ENCODE measurements around the gene ZEB1. TPM values are rescaled to one million over a fixed set of nuclear protein-coding genes. Genes with fewer than 3 reads are reported as not detected.

The ZEB1 gene
- total and polyA plus RNA-seq, 8 donors, result 29.9 to 40.8 (median 34.4) TPM

GRCh38 chr10:31274310-31274709 is 44.7 kb upstream of the ZEB1 start:
- DNase-seq, result no peak
- Histone ChIP-seq H3K9me3 (peaks cover 0 to 3% of the 10 kb centered on the region in 2 donors), H3K4me3 (no peak overlapping the region), H3K36me3 (no peaks in the 10 kb centered on the region), H3K27ac (no peak overlapping the region), H3K27me3 (no peaks in the 10 kb centered on the region), H3K4me1 (no peaks in the 10 kb centered on the region)
- ATAC-seq, result no peak
- TF ChIP-seq CTCF (IDR thresholded peaks at IDR 0.05), result no peak
- intact Hi-C loops (cut with DNase I), result no loop called here

DNA sequence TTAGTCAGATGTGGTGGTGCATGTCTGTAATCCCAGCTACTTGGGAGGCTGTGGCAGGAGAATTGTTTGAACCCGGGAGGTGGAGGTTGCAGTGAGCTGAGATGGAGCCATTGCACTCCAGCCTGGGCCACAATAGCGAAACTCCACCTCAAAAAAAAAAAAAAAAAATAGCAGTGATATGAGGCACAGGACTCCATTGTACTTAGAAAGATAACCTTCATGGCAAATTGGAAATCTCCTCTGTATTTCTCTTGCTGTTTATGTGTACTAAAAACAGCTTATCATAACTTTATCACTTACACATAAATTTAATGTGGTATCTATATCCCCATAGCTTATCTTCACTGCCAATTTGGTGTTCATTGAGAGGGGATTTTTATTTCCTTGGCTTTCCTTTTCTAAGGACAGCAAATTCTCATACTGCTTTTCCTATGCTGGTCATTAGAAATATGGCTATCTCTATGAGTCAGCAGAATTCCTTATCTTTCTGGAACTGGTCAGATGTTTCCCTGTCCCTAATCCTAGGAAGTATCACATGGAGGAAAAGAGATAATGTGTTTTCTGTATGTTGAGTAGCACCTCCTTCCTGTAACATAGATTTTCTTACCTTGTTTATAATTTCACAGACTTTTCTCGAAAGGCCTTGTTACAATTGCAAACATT is 40.6 kb upstream of the ZEB1 start:
- TF ChIP-seq CTCF (IDR thresholded peaks at IDR 0.05), result no peak
- Histone ChIP-seq H3K27me3 (no peaks in the 10 kb centered on the region), H3K36me3 (no peaks in the 10 kb centered on the region), H3K4me3 (no peak overlapping the region), H3K9me3 (peaks cover 0 to 14% of the 10 kb centered on the region in 2 donors), H3K27ac (peak overlapping the region in 1 of 2 donors; percentile 3), H3K4me1 (no peaks in the 10 kb centered on the region)
- ATAC-seq (no peak), DNase-seq (no peak)
- intact Hi-C loops (cut with DNase I), result no loop called here

- DNase-seq, result no peak
- Histone ChIP-seq H3K36me3 (no peaks in the 10 kb centered on the region), H3K4me1 (no peaks in the 10 kb centered on the region), H3K27me3 (no peaks in the 10 kb centered on the region), H3K4me3 (no peak overlapping the region), H3K9me3 (peaks cover 0 to 14% of the 10 kb centered on the region in 2 donors), H3K27ac (no peak overlapping the region)
- ATAC-seq, result no peak
- intact Hi-C loops (cut with DNase I), result no loop called here
- TF ChIP-seq CTCF (IDR thresholded peaks at IDR 0.05), result no peak
These were observed 38.0 kb upstream of the ZEB1 start for GRCh38 chr10:31280972-31281371.

DNA sequence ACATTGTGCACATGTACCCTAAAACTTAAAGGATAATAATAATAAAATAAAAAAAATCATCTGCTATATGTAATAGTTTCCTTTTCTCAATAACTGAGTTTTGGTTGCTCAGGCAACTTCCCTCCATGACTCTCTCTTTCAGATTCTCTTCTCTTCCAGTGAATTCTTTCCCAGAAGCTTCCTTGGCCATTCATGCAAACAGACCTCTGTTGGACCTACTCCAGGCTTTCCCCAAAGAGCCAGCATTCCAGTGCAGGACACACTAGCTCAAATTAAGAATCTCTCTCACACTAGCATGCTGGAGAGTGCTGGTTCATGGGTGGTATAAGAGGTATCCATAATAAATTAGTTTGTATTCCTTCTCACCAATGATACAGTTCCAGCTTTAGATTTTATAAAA is 31.0 kb upstream of the ZEB1 start:
- H3K4me3 ChIP-seq, result no peak overlapping the region
- ATAC-seq, result no peak
- DNase-seq, result no peak
- intact Hi-C loops (cut with DNase I), result no loop called here
- no peaks in the 10 kb centered on the region for H3K36me3 ChIP-seq
- H3K27me3 ChIP-seq, result no peaks in the 10 kb centered on the region
- no peak overlapping the region for H3K27ac ChIP-seq
- no peak for TF ChIP-seq CTCF (IDR thresholded peaks at IDR 0.05)
- H3K9me3 ChIP-seq, result no peaks in the 10 kb centered on the region
- H3K4me1 ChIP-seq, result no peaks in the 10 kb centered on the region

GRCh38 chr10:31288962-31289361 is 30.1 kb upstream of the ZEB1 start:
- Histone ChIP-seq H3K4me3 (no peak overlapping the region), H3K4me1 (no peaks in the 10 kb centered on the region), H3K9me3 (no peaks in the 10 kb centered on the region), H3K27me3 (no peaks in the 10 kb centered on the region), H3K36me3 (no peaks in the 10 kb centered on the region), H3K27ac (no peak overlapping the region)
- DNase-seq (no peak), ATAC-seq (no peak)
- TF ChIP-seq CTCF (IDR thresholded peaks at IDR 0.05), result no peak
- intact Hi-C loops (cut with DNase I), result no loop called here

Data from left lung (tissue), 10 donors.